Transverse colon (tissue), 4 donors: ENCODE results near the gene KRTAP4-6. TPM values are rescaled to one million over a fixed set of nuclear protein-coding genes. Genes with fewer than 3 reads are reported as not detected.
"Not testable (repeated sequence)": the region's sequence is repeated elsewhere in the genome, so short reads cannot be mapped to it uniquely, and the experiment has no call there.

ENCODE experiments used
- DNase-seq: peaks from one replicate; pipeline ENCODE4 v3.0.0-alpha.2; 2019
- H3K27ac ChIP-seq, 4 donors: fragments of 200-600 bp; sonication (generic); 2 replicates each; pipeline ENCODE4 v1.5.1; 2016 to 2018; ENCODE audit warnings: inconsistent platforms in 4 of 4
- H3K27me3 ChIP-seq: fragments of 200-600 bp; sonication (generic); 2 replicates; pipeline ENCODE4 v1.5.1; 2017; ENCODE audit warnings: inconsistent platforms
- H3K36me3 ChIP-seq, 4 donors: fragments of 200-600 bp; sonication (generic); 2 replicates each; pipeline ENCODE4 v1.5.1; 2017 to 2019; ENCODE audit warnings: inconsistent platforms in 4 of 4
- H3K4me1 ChIP-seq, 4 donors: fragments of 200-600 bp; sonication (generic); 2 replicates each; pipeline ENCODE4 v1.5.1; 2017 to 2020; ENCODE audit warnings: inconsistent platforms in 4 of 4
- H3K4me3 ChIP-seq, 4 donors: fragments of 200-600 bp; sonication (generic); 1 replicate in 1 of 4; 2 replicates in 3 of 4; pipeline versions ENCODE4 v1.5.1 to v1.6.1; 2017 to 2019; ENCODE audit warnings: inconsistent platforms in 4 of 4
- H3K9me3 ChIP-seq, 2 donors: fragments of 200-600 bp; sonication (generic); 2 replicates each; pipeline ENCODE4 v1.5.1; 2017 to 2019; ENCODE audit warnings: inconsistent platforms in 2 of 2
- CTCF ChIP-seq, 5 experiments: fragments of 200-600 bp in 3 of 5; fragments of 450-650 bp in 2 of 5; sonication (generic) in 3 of 5; IDR thresholded peaks; 1 replicate in 2 of 5; 2 replicates in 3 of 5; pipeline ENCODE4 v1.5.1; 2016 to 2017; ENCODE audit warnings: antibody characterized with exemption in 5 of 5, inconsistent platforms in 3 of 5, mild to moderate bottlenecking in 2 of 5, moderate library complexity in 1 of 5
- EP300 ChIP-seq: sonication (generic); formaldehyde crosslinking; IDR thresholded peaks from one replicate; pipeline ENCODE4 v1.6.1; 2017; ENCODE audit warnings: antibody characterized with exemption, low read depth
- POLR2A ChIP-seq: fragments of 450-650 bp; IDR thresholded peaks from one replicate; pipeline ENCODE4 v1.6.1; 2016; ENCODE audit warnings: antibody characterized with exemption, mild to moderate bottlenecking, moderate library complexity
- POLR2AphosphoS5 ChIP-seq, 3 donors: sonication (generic); formaldehyde crosslinking; IDR thresholded peaks; one replicate each; pipeline ENCODE4 v1.6.1; 2016; ENCODE audit warnings: antibody characterized with exemption in 3 of 3
- WGBS, 2 donors: methylation state at CpG; one replicate each; pipeline ENCODE4 v1.1.5; 2018; ENCODE audit warnings: low coverage in 1 of 2; 5-methylcytosine and 5-hydroxymethylcytosine counted together
- in situ Hi-C, 4 donors: fragments of 200-750 bp; cut with MboI; loops; one replicate each; pipeline versions ENCODE4 v1.15.0 to v1.15.1; 2017; ENCODE audit warnings: low sequenced_read_pairs in 3 of 4, low pct_ligation_motif_present in 1 of 4, low pct_unique_long_range_greater_than_20kb in 1 of 4
- intact Hi-C: fragments of 100-400 bp; cut with DNase I; formaldehyde crosslinking; loops from one replicate; pipeline ENCODE4 v1.15.1; 2023; ENCODE audit warnings: low total_unique reads
- total RNA-seq, 4 donors: library from RNA; depleted of rRNA; stranded (reverse); fragments of >200 nt; gene quantifications; one replicate each; pipeline ENCODE4 v1.1.0, GENCODE V29; 2016

KRTAP4-6 gene
- total RNA-seq, 4 donors from 2014 or later = not detected

DNA sequence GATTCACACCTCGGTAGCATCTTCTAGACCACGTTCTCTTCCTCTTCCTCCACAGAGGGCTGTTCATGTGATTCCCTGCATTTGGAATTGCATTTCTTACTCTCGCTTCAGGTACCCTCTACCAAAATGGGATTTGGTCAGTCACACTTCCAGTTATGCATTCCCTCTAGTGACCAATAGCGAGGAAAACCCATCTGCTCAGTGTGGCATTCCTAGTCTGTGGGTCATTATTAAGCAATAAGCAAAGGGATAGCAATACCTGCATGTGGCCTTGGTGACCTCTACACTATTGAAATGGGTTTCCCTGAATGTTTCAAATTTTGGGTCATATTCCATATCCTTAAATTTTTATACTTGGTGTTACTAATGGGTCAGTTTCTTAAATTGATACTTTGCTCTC is 9.7 kb upstream of the KRTAP4-6 start:
- Histone ChIP-seq H3K27me3 (peaks cover 16% of the 10 kb centered on the region), H3K27ac (no peak overlapping the region), H3K4me3 (no peak overlapping the region), H3K36me3 (no peaks in the 10 kb centered on the region), H3K4me1 (no peaks in the 10 kb centered on the region), H3K9me3 (no peaks in the 10 kb centered on the region)
- WGBS, 2 donors = 84 to 90% methylated on average over 3 to 4 of the region's 4 CpGs
- in situ Hi-C loops (no loop called here), intact Hi-C loops (no loop called here)
- TF ChIP-seq POLR2A (no peak), POLR2AphosphoS5 (IDR thresholded peaks at IDR 0.05) (no peak), CTCF (IDR thresholded peaks at IDR 0.05) (no peak), EP300 (no peak)
- DNase-seq = no peak

DNA sequence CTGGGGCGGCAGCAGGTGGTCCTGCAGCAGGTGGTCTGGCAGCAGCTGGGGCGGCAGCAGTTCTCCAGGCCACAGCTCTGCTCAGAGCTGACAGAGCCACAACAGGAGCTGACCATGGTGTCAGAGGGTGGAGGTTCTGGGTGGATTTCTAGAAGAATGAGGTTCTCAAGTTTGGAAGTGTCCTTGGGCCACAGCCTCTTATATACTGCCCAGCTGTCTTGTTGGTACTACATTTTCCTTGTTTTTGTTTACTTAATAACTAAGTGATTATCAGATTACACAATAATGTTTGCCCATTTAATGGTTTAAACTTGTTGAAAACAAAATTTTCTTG is 9.3 kb upstream of the KRTAP4-6 start, which contains the start of gene KRTAP4-5:
KRTAP4-5 (minus strand) TSS at position 174 of the 334 bp plus-strand sequence; CDS start at position 116, 58 bp downstream.
- H3K4me3 ChIP-seq = no peak within 1 kb of the TSS
- no peaks in the 10 kb centered on the region for H3K4me1 ChIP-seq
- no peak for DNase-seq
- no peak for TF ChIP-seq CTCF (IDR thresholded peaks at IDR 0.05)
- TF ChIP-seq POLR2AphosphoS5 (IDR thresholded peaks at IDR 0.05) = no peak
- TF ChIP-seq EP300 = no peak
- TF ChIP-seq POLR2A = no peak
- peaks cover 12% of the 10 kb centered on the region for H3K27me3 ChIP-seq
- in situ Hi-C loops (no loop called here), intact Hi-C loops (no loop called here)
- 83% methylated on average over 1 of the region's 2 CpGs; no CpG with 5 or more reads in 1 of the 2 donors for WGBS, 2 donors
- H3K27ac ChIP-seq = no peak within 1 kb of the TSS
- no peaks in the 10 kb centered on the region for H3K36me3 ChIP-seq
- H3K9me3 ChIP-seq = no peaks in the 10 kb centered on the region

GRCh38 chr17:41148971-41149651 is 8.8 kb upstream of the KRTAP4-6 start:
- intact Hi-C loops, H3K9me3 ChIP-seq, H3K4me1 ChIP-seq, H3K27me3 ChIP-seq, H3K27ac ChIP-seq, in situ Hi-C loops, H3K4me3 ChIP-seq, H3K36me3 ChIP-seq, DNase-seq: not testable (repeated sequence)
- WGBS, 2 donors = 81 to 84% methylated on average over 6 to 10 of the region's 10 CpGs

DNA sequence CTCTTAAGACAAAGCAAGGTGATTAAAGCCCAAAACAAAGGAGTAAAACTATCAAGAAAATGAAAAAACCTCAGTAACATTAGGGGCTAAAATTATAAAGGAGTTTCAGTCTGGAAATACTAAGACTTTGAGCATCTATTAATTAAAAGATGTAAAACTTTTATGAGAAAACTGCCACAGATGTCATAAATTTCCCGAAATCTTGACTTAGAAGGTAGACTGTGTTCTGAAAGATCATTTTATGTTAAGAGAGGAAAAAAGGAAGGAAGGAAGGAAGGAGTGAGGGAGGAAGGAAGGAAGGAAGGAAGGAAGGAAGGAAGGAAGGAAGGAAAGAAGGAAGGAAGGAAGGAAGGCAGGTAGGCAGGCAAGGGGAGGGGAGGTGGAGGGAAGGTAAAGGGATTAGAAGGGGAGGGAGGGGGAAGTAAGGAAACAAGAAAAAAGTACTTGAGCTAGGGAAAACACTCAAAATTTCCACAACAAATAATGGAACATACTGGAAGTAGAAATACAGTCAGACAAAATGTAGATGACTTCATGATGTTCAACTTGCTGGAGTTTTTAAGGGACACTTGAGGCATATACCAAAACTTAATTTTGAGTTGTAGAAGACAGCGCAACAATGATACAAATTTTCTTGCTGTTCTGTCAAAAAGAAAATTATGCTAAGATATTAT is 7.3 kb upstream of the KRTAP4-6 start:
- TF ChIP-seq POLR2AphosphoS5 (IDR thresholded peaks at IDR 0.05) (no peak), POLR2A (no peak), EP300 (no peak), CTCF (IDR thresholded peaks at IDR 0.05) (no peak)
- DNase-seq = no peak
- Histone ChIP-seq H3K27ac (no peak overlapping the region), H3K9me3 (peaks cover 5 to 7% of the 10 kb centered on the region in 2 donors), H3K36me3 (no peaks in the 10 kb centered on the region), H3K4me3 (no peak overlapping the region), H3K27me3 (peaks cover 9% of the 10 kb centered on the region), H3K4me1 (no peaks in the 10 kb centered on the region)
- WGBS, 2 donors = 81 to 89% methylated on average over 1 to 2 of the region's 2 CpGs
- intact Hi-C loops = no loop called here
- in situ Hi-C loops = no loop called here
